SK-N-MC (cell line): ENCODE data around the gene FGFBP1.

ENCODE experiments used
- DNase-seq: peaks from one replicate; pipeline ENCODE4 v3.0.0-alpha.2; 2011; ENCODE audit warnings: low read depth, low spot score
- H3K27ac ChIP-seq: fragments of 200-600 bp; sonication (generic); 2 replicates; pipeline ENCODE4 v1.5.1; 2016; ENCODE audit warnings: mixed run types
- H3K36me3 ChIP-seq: fragments of 200-600 bp; sonication (generic); 2 replicates; pipeline ENCODE4 v1.6.1; 2017; ENCODE audit warnings: antibody characterized with exemption, low read length, mixed read lengths; ENCODE audit not compliant: insufficient read depth
- H3K4me3 ChIP-seq: fragments of 200-600 bp; sonication (generic); 2 replicates; pipeline ENCODE4 v1.5.1; 2016
- H3K9ac ChIP-seq: fragments of 200-600 bp; sonication (generic); 2 replicates; pipeline ENCODE4 v1.8.0; 2017; ENCODE audit warnings: mixed run types, mixed read lengths; ENCODE audit not compliant: insufficient read length
- H3K9me3 ChIP-seq: fragments of 200-600 bp; sonication (generic); 2 replicates; pipeline ENCODE4 v1.6.1; 2017; ENCODE audit warnings: low read depth, mild to moderate bottlenecking, antibody characterized with exemption, low read length, moderate library complexity, mixed read lengths
- EZH2 ChIP-seq: fragments of 200-600 bp; sonication (generic); IDR thresholded peaks from one replicate; pipeline ENCODE4 v1.6.1; 2017; ENCODE audit warnings: antibody characterized with exemption
- FOXP2 ChIP-seq: optimal IDR thresholded peaks from 2 replicates; pipeline ENCODE3; 2011; ENCODE audit warnings: mild to moderate bottlenecking, moderate library complexity; ENCODE audit not compliant: insufficient read depth; ENCODE audit errors: extremely low read length, control extremely low read depth
- POLR2AphosphoS5 ChIP-seq: IDR thresholded peaks from 2 replicates; pipeline ENCODE4 v1.6.1; 2012; ENCODE audit warnings: mild to moderate bottlenecking, low read depth, low read length, borderline replicate concordance

FGFBP1 gene

DNA sequence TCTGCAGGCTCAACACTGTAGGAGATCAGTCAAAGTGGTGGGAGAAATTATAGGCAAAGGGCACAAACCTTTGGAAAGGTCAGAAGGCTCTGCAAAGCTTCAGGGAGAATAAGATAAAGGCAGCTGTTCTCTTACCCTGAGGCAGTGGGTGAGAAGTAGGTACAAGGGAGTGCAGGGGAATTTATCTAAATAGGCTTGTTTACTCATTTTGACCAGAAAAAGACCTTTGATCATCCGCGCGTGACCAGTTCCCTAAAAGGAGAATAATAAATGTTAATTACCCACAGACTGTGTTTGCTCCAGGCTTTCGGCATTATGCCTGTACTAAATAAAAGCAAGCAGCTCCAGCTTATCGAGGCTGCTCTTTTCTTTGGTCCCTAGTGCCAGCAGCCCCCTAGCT, 15.1 kb upstream of the FGFBP1 start:
- no peak for DNase-seq
- Histone ChIP-seq H3K27ac (no peak overlapping the region), H3K9ac (no peak overlapping the region), H3K9me3 (no peaks in the 10 kb centered on the region), H3K4me3 (no peak overlapping the region), H3K36me3 (no peaks in the 10 kb centered on the region)
- TF ChIP-seq EZH2 (no peak), POLR2AphosphoS5 (no peak), FOXP2 (no peak)

DNA sequence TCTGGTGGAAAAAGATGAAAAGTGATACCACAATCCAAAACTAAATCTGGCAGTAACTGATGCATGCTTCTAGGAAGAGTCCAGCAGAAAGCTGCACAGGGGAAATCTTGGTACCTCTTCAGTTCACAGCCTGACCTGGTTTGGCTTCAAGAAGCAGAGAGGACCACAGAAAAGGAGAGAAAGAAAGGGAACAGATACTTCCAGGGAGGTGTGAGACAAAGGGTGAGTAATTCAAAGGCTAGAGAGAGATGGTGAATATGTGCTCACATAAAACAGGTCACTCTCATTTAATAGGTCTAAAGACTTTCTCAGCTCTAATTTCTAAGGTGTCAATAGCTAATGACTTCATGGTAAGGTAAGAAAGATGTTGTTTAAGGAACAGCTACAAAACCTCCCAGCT, 13.2 kb upstream of the FGFBP1 start:
- no peak overlapping the region for H3K4me3 ChIP-seq
- no peaks in the 10 kb centered on the region for H3K9me3 ChIP-seq
- TF ChIP-seq EZH2: no peak
- no peak for TF ChIP-seq FOXP2
- TF ChIP-seq POLR2AphosphoS5: no peak
- no peaks in the 10 kb centered on the region for H3K36me3 ChIP-seq
- DNase-seq: no peak
- no peak overlapping the region for H3K9ac ChIP-seq
- no peak overlapping the region for H3K27ac ChIP-seq

DNA sequence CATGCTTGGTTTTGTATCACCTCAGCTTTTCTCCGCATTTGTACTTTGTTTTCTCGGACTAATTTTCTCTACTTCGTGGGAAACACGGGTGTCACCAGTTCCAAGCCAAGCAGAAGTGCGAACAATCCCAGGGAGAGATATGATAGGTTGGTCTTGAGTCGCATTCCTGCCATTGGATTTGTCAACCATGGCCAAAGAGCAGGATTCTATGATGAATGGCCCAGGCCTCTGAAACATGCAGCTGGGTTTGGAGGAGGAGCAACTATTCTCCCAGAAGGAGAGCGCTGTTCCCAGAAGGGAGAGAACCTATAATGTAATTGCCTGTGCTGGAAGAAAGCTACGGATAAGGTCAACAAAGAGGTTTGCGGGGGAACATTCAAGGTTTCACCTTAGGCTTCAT, 10.3 kb upstream of the FGFBP1 start:
- H3K36me3 ChIP-seq: no peaks in the 10 kb centered on the region
- TF ChIP-seq FOXP2 (no peak), POLR2AphosphoS5 (no peak), EZH2 (no peak)
- H3K27ac ChIP-seq: no peak overlapping the region
- H3K9ac ChIP-seq: no peak overlapping the region
- no peaks in the 10 kb centered on the region for H3K9me3 ChIP-seq
- DNase-seq: no peak
- H3K4me3 ChIP-seq: no peak overlapping the region

DNA sequence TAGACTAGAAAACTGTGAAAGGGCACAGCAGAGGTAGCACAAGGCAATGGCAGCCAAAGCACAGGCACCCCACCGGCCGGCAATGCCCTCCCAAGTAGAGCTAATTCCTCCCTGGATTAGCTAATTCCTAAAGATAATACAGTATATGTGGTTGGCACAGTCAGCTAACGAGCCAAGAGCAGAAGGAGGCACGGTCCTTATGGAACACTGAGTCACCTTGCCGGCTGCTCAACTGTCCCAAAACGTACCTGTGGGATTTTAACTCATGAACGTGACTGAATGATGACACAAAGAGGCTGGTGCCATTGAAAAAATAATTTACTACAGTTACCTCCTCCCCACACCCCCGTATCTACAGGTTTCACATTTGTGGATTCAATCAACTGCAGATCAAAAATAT, 9.1 kb upstream of the FGFBP1 start:
- no peaks in the 10 kb centered on the region for H3K9me3 ChIP-seq
- no peaks in the 10 kb centered on the region for H3K36me3 ChIP-seq
- no peak for TF ChIP-seq EZH2
- TF ChIP-seq FOXP2: no peak
- no peak for TF ChIP-seq POLR2AphosphoS5
- DNase-seq: no peak
- H3K9ac ChIP-seq: no peak overlapping the region
- H3K27ac ChIP-seq: no peak overlapping the region
- H3K4me3 ChIP-seq: no peak overlapping the region

DNA sequence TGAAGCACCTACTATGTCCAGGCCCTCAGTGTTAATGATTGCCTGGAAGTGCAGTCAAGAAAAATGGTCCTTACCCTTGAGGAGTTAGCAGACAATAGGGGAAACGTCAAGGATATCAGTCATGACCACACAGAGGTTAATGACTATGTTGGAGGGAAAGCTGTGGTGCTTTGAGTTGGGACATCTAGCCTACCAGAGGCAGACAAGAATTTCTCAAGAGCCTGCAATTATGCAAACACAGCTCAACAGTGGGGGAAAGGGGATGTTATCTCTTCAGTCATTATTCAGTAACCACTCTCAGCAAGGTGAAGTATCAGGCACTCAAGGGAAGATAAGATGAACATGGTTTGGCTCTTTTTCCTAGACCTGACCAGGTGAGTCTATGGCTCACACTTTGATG, 7.0 kb upstream of the FGFBP1 start:
- H3K4me3 ChIP-seq: no peak overlapping the region
- TF ChIP-seq EZH2 (no peak), POLR2AphosphoS5 (no peak), FOXP2 (no peak)
- no peak for DNase-seq

DNA sequence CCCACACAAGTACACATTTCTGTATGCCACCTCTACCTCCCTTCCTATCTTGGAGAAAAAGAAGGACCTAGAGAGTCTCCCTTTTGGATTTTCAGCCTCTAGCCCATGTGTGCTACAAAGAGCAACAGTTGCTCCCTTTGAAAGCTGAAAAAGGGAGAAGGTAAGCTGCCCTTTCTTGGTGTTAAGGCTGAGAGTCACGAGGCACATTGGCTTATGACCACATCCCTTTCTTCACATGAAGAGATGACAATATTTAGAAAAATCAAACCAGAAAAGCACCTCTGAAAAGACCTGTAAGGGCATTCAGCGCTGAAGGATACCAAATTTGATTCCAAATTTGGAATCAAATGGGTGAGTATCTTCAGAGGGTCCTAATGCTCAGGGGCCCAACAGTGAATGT, 6.4 kb upstream of the FGFBP1 start:
- H3K27ac ChIP-seq: no peak overlapping the region

More for the DNA sequence above, 7.0 kb upstream of the FGFBP1 start:
- Histone ChIP-seq H3K36me3 (no peaks in the 10 kb centered on the region), H3K9ac (no peak overlapping the region), H3K9me3 (no peaks in the 10 kb centered on the region), H3K27ac (no peak overlapping the region)

DNA sequence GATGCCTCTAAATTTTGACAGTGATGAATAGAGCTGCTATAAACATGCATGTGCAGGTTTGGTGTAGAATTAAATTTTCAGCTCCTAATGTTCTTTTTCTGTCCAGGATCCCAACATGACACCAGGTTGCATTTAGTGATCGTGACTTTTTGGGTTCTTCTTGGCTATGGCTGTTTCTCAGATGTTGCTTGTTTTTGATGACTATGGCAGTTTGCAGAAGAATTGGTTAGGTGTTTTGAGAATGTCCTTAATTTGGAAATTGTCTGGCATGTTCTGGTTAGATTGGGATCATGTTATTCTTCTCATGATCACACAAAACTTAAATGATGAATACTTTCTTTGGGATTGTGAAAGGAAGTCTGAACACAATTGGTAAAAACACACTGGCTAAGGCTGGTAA, 3.7 kb upstream of the FGFBP1 start:
- Histone ChIP-seq H3K36me3 (no peaks in the 10 kb centered on the region), H3K4me3 (no peak overlapping the region), H3K9me3 (no peaks in the 10 kb centered on the region), H3K9ac (no peak overlapping the region), H3K27ac (no peak overlapping the region)
- no peak for TF ChIP-seq EZH2
- TF ChIP-seq POLR2AphosphoS5: no peak
- no peak for TF ChIP-seq FOXP2
- DNase-seq: no peak

More for the DNA sequence above, 6.4 kb upstream of the FGFBP1 start:
- H3K36me3 ChIP-seq: no peaks in the 10 kb centered on the region
- DNase-seq: no peak
- no peak overlapping the region for H3K9ac ChIP-seq
- no peak overlapping the region for H3K4me3 ChIP-seq
- no peaks in the 10 kb centered on the region for H3K9me3 ChIP-seq
- TF ChIP-seq POLR2AphosphoS5 (no peak), FOXP2 (no peak), EZH2 (no peak)

DNA sequence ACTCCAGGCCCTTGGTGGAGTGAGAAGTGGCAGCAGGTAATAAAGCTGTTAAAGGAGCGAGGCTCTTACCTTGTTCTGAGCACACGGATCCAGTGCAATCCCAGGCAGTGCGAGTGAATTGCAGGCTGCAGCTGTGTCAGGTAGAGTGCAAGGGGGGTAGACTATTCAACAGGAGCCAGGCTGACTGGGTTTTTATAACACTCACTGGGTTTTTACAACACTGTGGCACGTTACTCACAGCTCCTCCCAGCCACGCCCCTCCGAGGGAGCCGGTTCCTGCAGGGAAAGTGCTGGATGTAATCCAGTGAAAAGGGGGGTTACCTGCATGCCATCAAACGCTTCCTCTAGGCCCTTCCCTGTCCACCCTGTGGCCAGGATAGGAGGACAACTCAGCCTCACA, 358 bp downstream of the FGFBP1 start:
- no peak overlapping the region for H3K27ac ChIP-seq

DNA sequence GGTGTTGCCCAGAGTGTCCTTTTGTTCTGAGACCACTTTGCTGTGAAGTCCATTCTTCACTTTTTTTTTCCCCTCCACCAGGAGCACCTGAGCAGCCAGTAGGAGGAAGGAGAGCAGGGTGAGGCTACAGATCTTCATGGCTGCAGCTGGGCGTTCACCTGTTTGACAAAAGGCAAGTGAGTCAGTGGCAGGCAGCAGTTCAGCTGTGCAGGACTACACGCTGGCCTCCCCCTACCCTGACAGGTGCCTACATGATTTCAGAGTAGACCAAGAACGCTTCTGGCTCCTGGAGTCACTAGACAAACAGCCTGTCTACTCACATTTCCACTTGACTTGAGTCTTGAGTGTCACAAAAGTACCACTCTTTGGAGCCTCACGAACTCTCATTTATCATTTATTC, 2.0 kb downstream of the FGFBP1 start:
- no peak overlapping the region for H3K4me3 ChIP-seq
- H3K27ac ChIP-seq: no peak overlapping the region
- DNase-seq: no peak
- H3K9me3 ChIP-seq: no peaks in the 10 kb centered on the region
- H3K36me3 ChIP-seq: no peaks in the 10 kb centered on the region
- H3K9ac ChIP-seq: no peak overlapping the region
- TF ChIP-seq EZH2 (no peak), FOXP2 (no peak), POLR2AphosphoS5 (no peak)

More for the DNA sequence above, 358 bp downstream of the FGFBP1 start:
- TF ChIP-seq EZH2 (no peak), POLR2AphosphoS5 (no peak), FOXP2 (no peak)
- Histone ChIP-seq H3K9ac (no peak overlapping the region), H3K36me3 (no peaks in the 10 kb centered on the region), H3K9me3 (no peaks in the 10 kb centered on the region), H3K4me3 (no peak overlapping the region)
- DNase-seq: no peak
